GM23338 (cell line): ENCODE results near the gene SGSH. TPM values are rescaled to one million over a fixed set of nuclear protein-coding genes. Genes with fewer than 3 reads are reported as not detected.

ENCODE experiments used
- ATAC-seq: fragments of 200-7000 bp; cut with Tn5 transposase; 3 replicates; pipeline ENCODE4 v1.9.1; 2020
- DNase-seq: peaks from one replicate; pipeline ENCODE4 v3.0.0-alpha.2; 2015; ENCODE audit warnings: low spot score
- H2AFZ ChIP-seq: fragments of 200-600 bp; sonication (generic); 2 replicates; pipeline ENCODE4 v1.8.0; 2016; ENCODE audit warnings: antibody characterized with exemption, mild to moderate bottlenecking, moderate library complexity
- H3F3A ChIP-seq: fragments of 200-600 bp; sonication (generic); replicated peaks from 2 replicates; pipeline ENCODE4 v1.8.0; 2017; ENCODE audit warnings: antibody characterized with exemption, mixed run types, low read depth
- H3K27ac ChIP-seq: fragments of 200-600 bp; sonication (generic); 2 replicates; pipeline ENCODE4 v1.6.1; 2016; ENCODE audit warnings: low read depth
- H3K27me3 ChIP-seq: fragments of 200-600 bp; sonication (generic); 2 replicates; pipeline ENCODE4 v1.8.0; 2016; ENCODE audit warnings: mild to moderate bottlenecking, mixed run types, moderate library complexity; ENCODE audit not compliant: insufficient read depth
- H3K36me3 ChIP-seq: fragments of 200-600 bp; sonication (generic); 2 replicates; pipeline ENCODE4 v1.8.0; 2016; ENCODE audit warnings: mild to moderate bottlenecking; ENCODE audit not compliant: insufficient read depth
- H3K4me1 ChIP-seq: fragments of 200-600 bp; sonication (generic); 2 replicates; pipeline ENCODE4 v1.8.0; 2016; ENCODE audit warnings: mild to moderate bottlenecking, moderate library complexity; ENCODE audit not compliant: insufficient read depth
- H3K4me2 ChIP-seq: fragments of 200-600 bp; sonication (generic); 2 replicates; pipeline ENCODE4 v1.7.1; 2017; ENCODE audit warnings: mixed run types
- H3K4me3 ChIP-seq: fragments of 200-600 bp; sonication (generic); 2 replicates; pipeline ENCODE4 v1.6.1; 2016; ENCODE audit warnings: mixed run types
- H3K79me2 ChIP-seq: fragments of 200-600 bp; sonication (generic); replicated peaks from 2 replicates; pipeline ENCODE4 v1.8.0; 2017; ENCODE audit warnings: mild to moderate bottlenecking; ENCODE audit not compliant: insufficient read depth
- H3K9me2 ChIP-seq: fragments of 200-600 bp; sonication (generic); 2 replicates; pipeline ENCODE4 v1.8.0; 2017; ENCODE audit not compliant: insufficient read depth
- H4K20me1 ChIP-seq: fragments of 200-600 bp; sonication (generic); replicated peaks from 2 replicates; pipeline ENCODE4 v1.8.0; 2017; ENCODE audit warnings: mild to moderate bottlenecking; ENCODE audit not compliant: insufficient read depth
- H3K27ac Mint-ChIP-seq: 2 replicates; pipeline ENCODE4 v1.8.0; 2020; ENCODE audit warnings: inconsistent platforms, mild to moderate bottlenecking, moderate library complexity, mixed read lengths
- H3K27me3 Mint-ChIP-seq: 3 replicates; pipeline ENCODE4 v1.8.0; 2022; ENCODE audit warnings: low read depth, mild to moderate bottlenecking, moderate library complexity, mixed read lengths, inconsistent platforms; ENCODE audit not compliant: insufficient read depth, poor library complexity
- H3K36me3 Mint-ChIP-seq: 3 replicates; pipeline ENCODE4 v1.8.0; 2021; ENCODE audit warnings: low read depth, mild to moderate bottlenecking, inconsistent platforms, moderate library complexity, mixed read lengths
- H3K4me1 Mint-ChIP-seq: 3 replicates; pipeline ENCODE4 v1.8.0; 2020; ENCODE audit warnings: mild to moderate bottlenecking, inconsistent platforms, mixed read lengths
- H3K4me3 Mint-ChIP-seq: 3 replicates; pipeline ENCODE4 v1.8.0; 2021; ENCODE audit warnings: moderate library complexity, mild to moderate bottlenecking, inconsistent platforms, mixed read lengths
- H3K9me3 Mint-ChIP-seq: 3 replicates; pipeline ENCODE4 v1.8.0; 2020; ENCODE audit warnings: moderate library complexity, mild to moderate bottlenecking, inconsistent platforms, mixed read lengths
- EZH2 ChIP-seq: fragments of 200-600 bp; sonication (generic); IDR thresholded peaks from one replicate; pipeline ENCODE4 v1.8.0; 2017; ENCODE audit warnings: antibody characterized with exemption, mild to moderate bottlenecking, low read depth; ENCODE audit not compliant: unreplicated experiment
- EZH2phosphoT487 ChIP-seq: fragments of 200-600 bp; sonication (generic); IDR thresholded peaks from one replicate; pipeline ENCODE4 v1.8.1; 2018; ENCODE audit warnings: antibody characterized with exemption; ENCODE audit not compliant: unreplicated experiment
- JUNB ChIP-seq: IDR thresholded peaks from one replicate; pipeline ENCODE4 v1.6.1; 2016; ENCODE audit warnings: antibody characterized with exemption; ENCODE audit not compliant: unreplicated experiment
- NANOG ChIP-seq: IDR thresholded peaks from 2 replicates; pipeline ENCODE4 v1.6.1; 2016; ENCODE audit warnings: antibody characterized with exemption, borderline replicate concordance
- POLR2AphosphoS5 ChIP-seq: IDR thresholded peaks from 2 replicates; pipeline ENCODE4 v1.6.1; 2016; ENCODE audit warnings: antibody characterized with exemption, low read depth
- STAT1 ChIP-seq: IDR thresholded peaks from one replicate; pipeline ENCODE4 v1.6.1; 2016; ENCODE audit warnings: antibody characterized with exemption; ENCODE audit not compliant: unreplicated experiment
- polyA plus RNA-seq: library from polyadenylated mRNA; unstranded; fragments of >200 nt; fragmentation: Nextera tagmentation; extraction: Ambion mirVana; gene quantifications from 2 replicates; pipeline ENCODE4 v1.2.1, GENCODE V29; 2016
- total RNA-seq: library from RNA; depleted of rRNA; stranded (reverse); fragments of >200 nt; shearing (Covaris generic); gene quantifications from 2 replicates; pipeline ENCODE4 v1.2.3, GENCODE V29; 2014
- TF ChIP-seq, protein P1 (sequence below): IDR thresholded peaks from 2 replicates; pipeline ENCODE4 v1.6.1; 2016; ENCODE audit warnings: antibody characterized with exemption
- TF ChIP-seq, protein P2 (sequence below): IDR thresholded peaks from one replicate; pipeline ENCODE4 v1.6.1; 2018; ENCODE audit warnings: antibody characterized with exemption; ENCODE audit not compliant: unreplicated experiment
- TF ChIP-seq, protein P3 (sequence below), 2 experiments: fragments of 200-600 bp in 1 of 2; sonication (generic) in 1 of 2; conservative IDR thresholded peaks; 2 replicates each; pipeline versions ENCODE4 v1.5.1 to v1.6.1; 2016 to 2017; ENCODE audit warnings: antibody characterized with exemption in 2 of 2, low read depth in 2 of 2, mild to moderate bottlenecking in 2 of 2, moderate library complexity in 1 of 2

SGSH gene
- total and polyA plus RNA-seq, 2 experiments from 2014 or later, result 9.6 to 17.5 TPM

DNA sequence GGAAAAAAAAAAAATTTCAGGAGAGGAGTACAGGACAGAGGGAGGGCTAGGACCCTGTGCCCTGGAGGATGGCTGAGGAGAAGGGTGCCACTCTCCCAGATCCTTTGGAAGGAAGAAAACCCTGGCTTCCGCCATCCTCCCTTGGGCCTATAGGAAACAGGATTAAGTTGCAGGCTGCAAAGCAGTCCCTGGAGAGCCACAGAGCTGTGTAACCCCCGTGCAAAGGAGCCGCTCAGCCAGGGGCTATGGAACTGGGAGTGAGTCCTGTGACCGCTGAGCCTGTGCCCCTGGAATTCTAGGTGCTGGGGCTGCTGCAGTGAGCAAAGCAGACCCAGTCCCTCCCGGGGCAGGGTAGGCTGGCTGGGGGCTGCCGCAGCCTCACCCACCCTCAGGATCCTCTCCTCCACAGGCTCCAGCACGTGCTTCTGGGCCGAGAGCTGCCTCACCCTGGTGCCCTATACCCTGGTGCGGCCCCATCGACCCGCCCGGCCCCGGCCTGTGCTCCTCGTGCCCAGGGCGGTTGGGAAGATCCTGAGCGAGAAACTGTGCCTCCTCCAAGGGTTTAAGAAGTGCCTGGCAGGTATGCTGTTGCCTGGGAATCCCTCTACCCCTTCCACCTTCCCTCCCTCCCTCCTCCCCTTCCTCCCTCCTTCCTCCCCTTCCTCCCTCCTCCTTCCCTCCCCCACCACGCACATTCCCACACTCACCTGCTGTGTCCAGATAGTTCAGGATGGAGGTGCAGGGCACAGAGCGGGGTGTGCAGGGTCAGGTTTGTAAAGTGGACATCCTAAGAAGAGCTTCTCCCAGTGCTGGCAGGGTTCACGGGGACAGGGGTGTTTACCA lies 15.3 kb downstream of the SGSH start:
- no peak overlapping the region for H2AFZ ChIP-seq
- peaks cover 6% of the 10 kb centered on the region; the same call in 2 of the 3 replicates for H3K4me1 Mint-ChIP-seq
- no peak overlapping the region for H3K27ac Mint-ChIP-seq
- no peaks in the 10 kb centered on the region for H4K20me1 ChIP-seq
- no peak overlapping the region for H3K4me3 ChIP-seq
- DNase-seq (no peak), ATAC-seq (peak; percentile 37)
- no peaks in the 10 kb centered on the region for H3K79me2 ChIP-seq
- TF ChIP-seq STAT1, result no peak
- TF ChIP-seq POLR2AphosphoS5, result no peak
- no peak for TF ChIP-seq EZH2phosphoT487
- TF ChIP-seq EZH2, result no peak
- TF ChIP-seq, protein P1, sequence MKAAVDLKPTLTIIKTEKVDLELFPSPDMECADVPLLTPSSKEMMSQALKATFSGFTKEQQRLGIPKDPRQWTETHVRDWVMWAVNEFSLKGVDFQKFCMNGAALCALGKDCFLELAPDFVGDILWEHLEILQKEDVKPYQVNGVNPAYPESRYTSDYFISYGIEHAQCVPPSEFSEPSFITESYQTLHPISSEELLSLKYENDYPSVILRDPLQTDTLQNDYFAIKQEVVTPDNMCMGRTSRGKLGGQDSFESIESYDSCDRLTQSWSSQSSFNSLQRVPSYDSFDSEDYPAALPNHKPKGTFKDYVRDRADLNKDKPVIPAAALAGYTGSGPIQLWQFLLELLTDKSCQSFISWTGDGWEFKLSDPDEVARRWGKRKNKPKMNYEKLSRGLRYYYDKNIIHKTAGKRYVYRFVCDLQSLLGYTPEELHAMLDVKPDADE, result no peak
- no peak for TF ChIP-seq JUNB
- no peak for TF ChIP-seq NANOG
- peaks cover 11% of the 10 kb centered on the region; the same call in 2 of the 3 replicates for H3K36me3 Mint-ChIP-seq
- no peaks in the 10 kb centered on the region for H3F3A ChIP-seq
- H3K4me2 ChIP-seq, result no peak overlapping the region
- peaks cover 7% of the 10 kb centered on the region for H3K27me3 Mint-ChIP-seq
- no peak overlapping the region for H3K27ac ChIP-seq
- no peak overlapping the region for H3K4me3 Mint-ChIP-seq
- H3K9me3 Mint-ChIP-seq, result peaks cover 9% of the 10 kb centered on the region; the same call in 2 of the 3 replicates
- no peaks in the 10 kb centered on the region for H3K9me2 ChIP-seq
- H3K4me1 ChIP-seq, result no peaks in the 10 kb centered on the region
- H3K36me3 ChIP-seq, result no peaks in the 10 kb centered on the region
- H3K27me3 ChIP-seq, result no peaks in the 10 kb centered on the region

DNA sequence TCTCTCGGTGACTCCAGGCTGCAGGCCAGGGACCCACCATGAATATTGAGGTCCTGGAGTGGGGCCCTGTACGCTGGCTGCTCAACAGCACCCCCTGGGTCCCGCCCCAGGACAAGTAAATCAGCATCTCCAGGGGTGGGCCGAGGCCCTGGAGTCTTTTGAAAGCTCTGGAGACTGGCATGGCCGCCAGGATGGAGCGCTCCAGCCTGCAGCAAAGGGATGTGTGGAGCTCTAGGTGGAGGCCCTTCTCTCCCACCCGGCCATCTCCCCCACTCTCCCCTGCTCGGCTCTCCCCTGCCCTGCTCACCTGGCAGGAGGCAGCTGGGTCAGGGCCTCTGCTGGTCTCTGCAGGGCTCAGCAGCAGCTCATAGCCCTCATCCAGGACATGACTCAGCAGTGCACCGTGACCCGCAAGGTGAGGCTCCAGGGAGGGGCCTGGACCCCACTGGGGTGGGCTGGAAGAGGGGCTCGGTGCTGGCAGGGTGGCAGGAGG lies 16.6 kb downstream of the SGSH start:
- H3K9me2 ChIP-seq, result no peaks in the 10 kb centered on the region
- no peaks in the 10 kb centered on the region for H3F3A ChIP-seq
- no peak overlapping the region for H3K27ac ChIP-seq
- no peaks in the 10 kb centered on the region for H3K36me3 ChIP-seq
- H3K27ac Mint-ChIP-seq, result no peak overlapping the region
- peak; percentile 31 for ATAC-seq
- no peak for DNase-seq
- peaks cover 6% of the 10 kb centered on the region; the same call in 2 of the 3 replicates for H3K4me1 Mint-ChIP-seq
- no peaks in the 10 kb centered on the region for H3K27me3 ChIP-seq
- H3K79me2 ChIP-seq, result no peaks in the 10 kb centered on the region
- no peak overlapping the region for H3K4me3 Mint-ChIP-seq
- peaks cover 7% of the 10 kb centered on the region for H3K27me3 Mint-ChIP-seq
- H2AFZ ChIP-seq, result no peak overlapping the region
- no peaks in the 10 kb centered on the region for H4K20me1 ChIP-seq
- H3K9me3 Mint-ChIP-seq, result peaks cover 9% of the 10 kb centered on the region; the same call in 2 of the 3 replicates
- peaks cover 11% of the 10 kb centered on the region; the same call in 1 of the 3 replicates for H3K36me3 Mint-ChIP-seq
- no peaks in the 10 kb centered on the region for H3K4me1 ChIP-seq
- H3K4me2 ChIP-seq, result no peak overlapping the region
- TF ChIP-seq, protein P1, result no peak
- TF ChIP-seq, protein P2, sequence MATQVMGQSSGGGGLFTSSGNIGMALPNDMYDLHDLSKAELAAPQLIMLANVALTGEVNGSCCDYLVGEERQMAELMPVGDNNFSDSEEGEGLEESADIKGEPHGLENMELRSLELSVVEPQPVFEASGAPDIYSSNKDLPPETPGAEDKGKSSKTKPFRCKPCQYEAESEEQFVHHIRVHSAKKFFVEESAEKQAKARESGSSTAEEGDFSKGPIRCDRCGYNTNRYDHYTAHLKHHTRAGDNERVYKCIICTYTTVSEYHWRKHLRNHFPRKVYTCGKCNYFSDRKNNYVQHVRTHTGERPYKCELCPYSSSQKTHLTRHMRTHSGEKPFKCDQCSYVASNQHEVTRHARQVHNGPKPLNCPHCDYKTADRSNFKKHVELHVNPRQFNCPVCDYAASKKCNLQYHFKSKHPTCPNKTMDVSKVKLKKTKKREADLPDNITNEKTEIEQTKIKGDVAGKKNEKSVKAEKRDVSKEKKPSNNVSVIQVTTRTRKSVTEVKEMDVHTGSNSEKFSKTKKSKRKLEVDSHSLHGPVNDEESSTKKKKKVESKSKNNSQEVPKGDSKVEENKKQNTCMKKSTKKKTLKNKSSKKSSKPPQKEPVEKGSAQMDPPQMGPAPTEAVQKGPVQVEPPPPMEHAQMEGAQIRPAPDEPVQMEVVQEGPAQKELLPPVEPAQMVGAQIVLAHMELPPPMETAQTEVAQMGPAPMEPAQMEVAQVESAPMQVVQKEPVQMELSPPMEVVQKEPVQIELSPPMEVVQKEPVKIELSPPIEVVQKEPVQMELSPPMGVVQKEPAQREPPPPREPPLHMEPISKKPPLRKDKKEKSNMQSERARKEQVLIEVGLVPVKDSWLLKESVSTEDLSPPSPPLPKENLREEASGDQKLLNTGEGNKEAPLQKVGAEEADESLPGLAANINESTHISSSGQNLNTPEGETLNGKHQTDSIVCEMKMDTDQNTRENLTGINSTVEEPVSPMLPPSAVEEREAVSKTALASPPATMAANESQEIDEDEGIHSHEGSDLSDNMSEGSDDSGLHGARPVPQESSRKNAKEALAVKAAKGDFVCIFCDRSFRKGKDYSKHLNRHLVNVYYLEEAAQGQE, result no peak
- TF ChIP-seq, protein P3, sequence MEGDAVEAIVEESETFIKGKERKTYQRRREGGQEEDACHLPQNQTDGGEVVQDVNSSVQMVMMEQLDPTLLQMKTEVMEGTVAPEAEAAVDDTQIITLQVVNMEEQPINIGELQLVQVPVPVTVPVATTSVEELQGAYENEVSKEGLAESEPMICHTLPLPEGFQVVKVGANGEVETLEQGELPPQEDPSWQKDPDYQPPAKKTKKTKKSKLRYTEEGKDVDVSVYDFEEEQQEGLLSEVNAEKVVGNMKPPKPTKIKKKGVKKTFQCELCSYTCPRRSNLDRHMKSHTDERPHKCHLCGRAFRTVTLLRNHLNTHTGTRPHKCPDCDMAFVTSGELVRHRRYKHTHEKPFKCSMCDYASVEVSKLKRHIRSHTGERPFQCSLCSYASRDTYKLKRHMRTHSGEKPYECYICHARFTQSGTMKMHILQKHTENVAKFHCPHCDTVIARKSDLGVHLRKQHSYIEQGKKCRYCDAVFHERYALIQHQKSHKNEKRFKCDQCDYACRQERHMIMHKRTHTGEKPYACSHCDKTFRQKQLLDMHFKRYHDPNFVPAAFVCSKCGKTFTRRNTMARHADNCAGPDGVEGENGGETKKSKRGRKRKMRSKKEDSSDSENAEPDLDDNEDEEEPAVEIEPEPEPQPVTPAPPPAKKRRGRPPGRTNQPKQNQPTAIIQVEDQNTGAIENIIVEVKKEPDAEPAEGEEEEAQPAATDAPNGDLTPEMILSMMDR (conservative IDR thresholded peaks at IDR 0.05; ENCODE audit: low read depth in 2 of 2), result peak in 1 of 2 experiments; percentile 38; a peak in 2 of 4 replicates
- TF ChIP-seq EZH2, result no peak
- no peak overlapping the region for H3K4me3 ChIP-seq
